AG04450 (cell line): Measurements from ENCODE around the gene SLCO2B1. TPM values are rescaled to one million over a fixed set of nuclear protein-coding genes. Genes with fewer than 3 reads are reported as not detected.

Source experiments
- CTCF ChIA-PET: fragments of 300-600, 350-600 bp; formaldehyde crosslinking; extraction: SDS; loops from one replicate; lab custom pipeline; 2022; ENCODE audit warnings: antibody characterized with exemption, inconsistent platforms; lab: Charles Lee
- POLR2A ChIA-PET: fragments of 350-600 bp; formaldehyde crosslinking; extraction: SDS; loops from one replicate; lab custom pipeline; 2021; ENCODE audit warnings: antibody characterized with exemption, inconsistent platforms; lab: Yijun Ruan, JAX
- DNase-seq: peaks from one replicate; pipeline ENCODE4 v3.0.0-alpha.2; 2011; ENCODE audit warnings: low read depth, low spot score
- H3K27ac ChIP-seq: one replicate; pipeline ENCODE4 v1.5.1; 2012; ENCODE audit warnings: low read depth, low read length, control low read depth
- H3K27me3 ChIP-seq: one replicate; pipeline ENCODE4 v1.6.0; 2012; ENCODE audit warnings: low read length; ENCODE audit not compliant: control insufficient read depth, insufficient read depth
- H3K4me3 ChIP-seq: 2 replicates; pipeline ENCODE4 v1.5.1; 2011; ENCODE audit warnings: mild to moderate bottlenecking, low read depth, low read length, control low read depth
- H3K9me3 ChIP-seq: 2 replicates; pipeline ENCODE4 v1.5.1; 2012; ENCODE audit warnings: low read length; ENCODE audit not compliant: control insufficient read depth, insufficient read depth
- polyA plus RNA-seq: library from polyadenylated mRNA; depleted of rRNA; stranded (reverse); fragments of >200 nt; gene quantifications from 2 replicates; pipeline ENCODE4 v1.2.3, GENCODE V29; 2011
- TF ChIP-seq, protein P1 (sequence below): IDR thresholded peaks from 2 replicates; pipeline ENCODE4 v1.5.1; 2011; ENCODE audit warnings: low read depth, low read length, control low read depth, inconsistent platforms

Gene SLCO2B1
- polyA plus RNA-seq, 1 experiment, result not detected

DNA sequence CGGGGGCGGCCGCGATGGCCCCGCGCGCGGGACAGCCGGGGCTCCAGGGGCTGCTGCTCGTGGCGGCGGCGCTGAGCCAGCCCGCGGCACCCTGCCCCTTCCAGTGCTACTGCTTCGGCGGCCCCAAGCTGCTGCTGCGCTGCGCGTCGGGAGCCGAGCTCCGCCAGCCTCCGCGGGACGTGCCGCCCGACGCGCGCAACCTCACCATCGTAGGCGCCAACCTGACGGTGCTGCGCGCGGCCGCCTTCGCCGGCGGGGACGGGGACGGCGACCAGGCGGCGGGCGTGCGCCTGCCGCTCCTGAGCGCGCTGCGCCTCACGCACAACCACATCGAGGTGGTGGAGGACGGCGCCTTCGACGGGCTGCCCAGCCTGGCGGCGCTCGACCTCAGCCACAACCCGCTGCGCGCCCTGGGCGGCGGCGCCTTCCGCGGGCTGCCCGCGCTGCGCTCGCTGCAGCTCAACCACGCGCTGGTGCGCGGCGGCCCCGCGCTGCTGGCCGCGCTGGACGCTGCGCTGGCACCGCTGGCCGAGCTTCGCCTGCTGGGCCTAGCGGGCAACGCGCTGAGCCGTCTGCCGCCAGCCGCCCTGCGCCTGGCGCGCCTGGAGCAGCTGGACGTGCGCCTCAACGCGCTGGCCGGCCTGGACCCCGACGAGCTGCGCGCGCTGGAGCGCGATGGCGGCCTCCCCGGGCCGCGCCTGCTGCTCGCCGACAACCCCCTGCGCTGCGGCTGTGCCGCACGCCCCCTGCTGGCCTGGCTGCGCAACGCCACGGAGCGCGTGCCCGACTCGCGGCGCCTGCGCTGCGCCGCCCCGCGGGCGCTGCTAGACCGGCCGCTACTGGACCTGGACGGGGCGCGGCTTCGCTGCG lies 90.4 kb downstream of the SLCO2B1 start:
- TF ChIP-seq, protein P1, sequence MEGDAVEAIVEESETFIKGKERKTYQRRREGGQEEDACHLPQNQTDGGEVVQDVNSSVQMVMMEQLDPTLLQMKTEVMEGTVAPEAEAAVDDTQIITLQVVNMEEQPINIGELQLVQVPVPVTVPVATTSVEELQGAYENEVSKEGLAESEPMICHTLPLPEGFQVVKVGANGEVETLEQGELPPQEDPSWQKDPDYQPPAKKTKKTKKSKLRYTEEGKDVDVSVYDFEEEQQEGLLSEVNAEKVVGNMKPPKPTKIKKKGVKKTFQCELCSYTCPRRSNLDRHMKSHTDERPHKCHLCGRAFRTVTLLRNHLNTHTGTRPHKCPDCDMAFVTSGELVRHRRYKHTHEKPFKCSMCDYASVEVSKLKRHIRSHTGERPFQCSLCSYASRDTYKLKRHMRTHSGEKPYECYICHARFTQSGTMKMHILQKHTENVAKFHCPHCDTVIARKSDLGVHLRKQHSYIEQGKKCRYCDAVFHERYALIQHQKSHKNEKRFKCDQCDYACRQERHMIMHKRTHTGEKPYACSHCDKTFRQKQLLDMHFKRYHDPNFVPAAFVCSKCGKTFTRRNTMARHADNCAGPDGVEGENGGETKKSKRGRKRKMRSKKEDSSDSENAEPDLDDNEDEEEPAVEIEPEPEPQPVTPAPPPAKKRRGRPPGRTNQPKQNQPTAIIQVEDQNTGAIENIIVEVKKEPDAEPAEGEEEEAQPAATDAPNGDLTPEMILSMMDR, result peak; percentile 51
- CTCF ChIA-PET, result interaction anchor here (0.6 to 5.4 kb wide), 30 partner anchors 8 to 589 kb away, joined by 3 to 29 read pairs (median 3); no protein-coding TSS in a partner anchor

DNA sequence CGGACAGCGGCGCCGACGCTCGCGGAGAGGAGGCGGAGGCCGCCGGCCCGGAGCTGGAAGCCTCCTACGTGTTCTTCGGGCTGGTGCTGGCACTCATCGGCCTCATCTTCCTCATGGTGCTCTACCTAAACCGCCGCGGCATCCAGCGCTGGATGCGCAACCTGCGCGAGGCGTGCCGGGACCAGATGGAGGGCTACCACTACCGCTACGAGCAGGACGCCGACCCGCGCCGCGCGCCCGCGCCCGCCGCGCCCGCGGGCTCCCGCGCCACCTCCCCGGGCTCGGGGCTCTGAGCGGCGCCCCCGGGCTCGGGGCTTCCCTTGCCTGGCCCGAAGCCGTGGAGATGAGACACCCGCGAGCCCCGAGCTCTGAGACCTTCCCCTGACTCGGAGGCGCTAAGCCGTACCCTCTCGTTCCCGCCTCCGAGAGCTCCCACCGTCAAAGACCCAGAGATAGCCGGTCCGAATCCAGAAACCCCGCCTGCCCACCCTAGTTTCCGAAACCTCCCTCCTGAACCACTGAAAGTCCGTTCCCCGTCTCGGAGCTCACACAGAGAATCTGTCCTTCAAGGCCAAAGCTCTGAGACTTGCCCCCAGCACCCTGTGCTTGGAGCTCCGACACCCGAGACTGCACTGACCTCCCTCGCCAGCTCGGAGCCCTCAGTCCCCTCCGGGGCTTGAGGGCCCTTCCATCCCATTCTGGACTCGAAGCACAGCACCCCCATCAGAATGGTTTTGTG lies 91.2 kb downstream of the SLCO2B1 start:
- POLR2A ChIA-PET, result no interaction called here
- DNase-seq, result no peak

More for the DNA sequence above, 90.4 kb downstream of the SLCO2B1 start:
- Histone ChIP-seq H3K27me3 (peaks cover 66% of the 10 kb centered on the region), H3K9me3 (no peaks in the 10 kb centered on the region; the same call in 1 of the 2 replicates), H3K4me3 (peak overlapping the region; percentile 60), H3K27ac (no peak overlapping the region)
- POLR2A ChIA-PET, result no interaction called here
- DNase-seq, result peak; percentile 34

DNA sequence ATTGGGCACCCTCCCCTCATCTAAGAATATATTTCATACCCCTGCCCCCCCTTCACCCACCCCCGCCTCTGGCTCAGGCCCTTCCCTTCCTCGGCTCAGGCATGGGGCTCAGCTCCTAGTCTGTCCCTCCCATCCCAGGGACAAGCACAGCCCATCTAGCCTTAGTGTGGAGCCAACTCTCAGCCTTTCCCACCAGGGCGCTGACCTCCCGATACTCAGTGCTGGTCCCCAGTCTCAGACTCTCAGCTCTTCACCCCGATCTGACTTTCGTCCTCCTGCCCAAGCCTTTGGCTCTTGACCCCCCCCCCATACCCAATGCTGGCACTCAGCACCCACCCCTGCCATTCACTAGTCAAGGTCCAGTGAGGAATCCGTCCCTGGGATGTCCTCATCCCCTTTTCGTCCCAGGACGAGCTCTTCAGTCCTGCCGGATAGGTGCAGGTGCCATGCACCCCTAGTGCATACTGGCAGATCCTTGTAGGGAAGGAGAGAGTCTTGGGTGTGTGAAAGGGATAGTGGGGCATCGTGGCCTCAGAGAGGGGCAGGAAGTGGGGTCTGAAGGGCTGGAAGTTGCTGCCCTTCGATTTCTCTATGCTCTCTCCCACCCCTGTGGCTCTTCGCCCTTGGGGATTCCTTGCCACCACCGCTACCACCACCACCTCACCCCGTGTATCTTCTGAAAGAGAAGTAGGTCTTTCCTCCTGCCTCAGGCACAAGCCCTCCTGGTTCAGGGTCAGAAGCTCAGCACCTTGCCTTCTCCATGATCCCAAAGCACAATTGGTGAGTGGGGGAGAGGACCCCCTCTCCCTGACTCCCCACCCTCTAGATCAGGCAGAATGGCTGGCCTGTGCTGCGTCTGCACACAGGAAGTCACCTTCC lies 92.1 kb downstream of the SLCO2B1 start:
- peak overlapping the region; percentile 21 for H3K27ac ChIP-seq

More for the DNA sequence above, 91.2 kb downstream of the SLCO2B1 start:
- CTCF ChIA-PET, result interaction anchor here (0.5 to 5.4 kb wide), 23 partner anchors 9 to 375 kb away, joined by 3 to 29 read pairs (median 3); no protein-coding TSS in a partner anchor
- H3K4me3 ChIP-seq, result peak overlapping the region; percentile 60
- H3K27me3 ChIP-seq, result peaks cover 73% of the 10 kb centered on the region
- H3K27ac ChIP-seq, result no peak overlapping the region
- TF ChIP-seq, protein P1, result no peak
- no peaks in the 10 kb centered on the region; the same call in 1 of the 2 replicates for H3K9me3 ChIP-seq

DNA sequence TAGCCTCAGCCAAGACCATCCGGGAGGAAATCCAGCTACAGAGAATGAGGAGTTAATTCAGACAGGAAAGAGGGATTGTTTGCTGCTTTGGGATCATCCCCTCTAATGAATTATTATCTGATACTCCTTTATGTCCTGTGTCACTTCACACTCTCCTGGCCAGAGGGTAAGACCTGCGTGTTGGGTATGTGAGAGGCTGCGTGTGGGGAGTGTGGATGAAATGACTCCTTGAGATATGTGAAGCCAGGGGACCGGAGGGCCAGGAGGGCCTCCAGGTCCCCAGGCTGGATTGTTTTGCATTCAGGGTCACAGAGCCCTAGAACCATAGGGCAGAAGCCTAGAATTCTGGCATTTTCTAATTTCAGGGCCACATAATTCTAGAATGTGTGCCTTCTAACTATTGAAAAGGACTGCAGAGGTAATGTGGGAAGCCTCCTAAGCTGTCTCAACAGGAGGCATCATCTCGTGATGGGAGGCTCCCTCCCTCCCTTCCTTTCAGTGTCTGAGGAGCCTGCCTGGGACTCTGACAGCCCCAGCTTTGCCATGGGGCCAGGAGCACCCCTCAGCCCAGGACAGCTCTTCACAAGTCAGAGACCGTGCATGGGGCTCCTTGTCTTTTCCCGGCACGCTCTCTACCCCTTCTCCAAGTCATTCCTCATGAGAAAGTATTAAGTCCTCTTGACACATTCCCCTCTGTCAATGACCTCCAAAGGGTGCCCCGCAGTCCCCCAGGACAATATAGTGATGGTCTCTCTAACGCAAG lies 93.3 kb downstream of the SLCO2B1 start:
- DNase-seq, result no peak
- no peak overlapping the region for H3K4me3 ChIP-seq
- TF ChIP-seq, protein P1, result no peak
- H3K27ac ChIP-seq, result no peak overlapping the region
- POLR2A ChIA-PET, result no interaction called here
- CTCF ChIA-PET, result interaction anchor here (0.9 to 5.4 kb wide), 4 partner anchors 39 to 315 kb away, joined by 3 to 29 read pairs (median 4); no protein-coding TSS in a partner anchor
- no peaks in the 10 kb centered on the region; the same call in 1 of the 2 replicates for H3K9me3 ChIP-seq
- peaks cover 61% of the 10 kb centered on the region for H3K27me3 ChIP-seq

More for the DNA sequence above, 92.1 kb downstream of the SLCO2B1 start:
- TF ChIP-seq, protein P1, result no peak
- DNase-seq, result no peak
- H3K9me3 ChIP-seq, result no peaks in the 10 kb centered on the region; the same call in 1 of the 2 replicates
- ChIA-PET CTCF (interaction anchor here (0.5 to 5.4 kb wide), 13 partner anchors 8 to 375 kb away, joined by 3 to 29 read pairs (median 4); no protein-coding TSS in a partner anchor), POLR2A (no interaction called here)
- peaks cover 69% of the 10 kb centered on the region for H3K27me3 ChIP-seq
- no peak overlapping the region for H3K4me3 ChIP-seq
